H1 (cell line): ENCODE measurements around the gene GNAI2. TPM values are rescaled to one million over a fixed set of nuclear protein-coding genes. Genes with fewer than 3 reads are reported as not detected.

ENCODE experiments used
- CTCF ChIA-PET: fragments of 300-600 bp; sonication (Branson Sonifier 250); formaldehyde crosslinking; loops from one replicate; lab custom pipeline; 2021; ENCODE audit not compliant: partially characterized antibody; lab: Charles Lee
- POLR2A ChIA-PET: fragments of 300-600 bp; sonication (Branson Sonifier 250); formaldehyde crosslinking; loops from one replicate; lab custom pipeline; 2021; ENCODE audit warnings: inconsistent platforms; ENCODE audit not compliant: partially characterized antibody; lab: Charles Lee
- DNase-seq, 2 experiments: peaks; one replicate each; pipeline versions ENCODE4 v3.0.0 to v3.0.0-alpha.2; 2010 to 2022; ENCODE audit warnings: low spot score in 2 of 2, low read depth in 1 of 2, mixed read lengths in 1 of 2
- FAIRE-seq: peaks from 2 replicates; lab custom pipeline; 2011; peaks lifted over from hg19 to GRCh38; lab: Jason Lieb, UNC
- H2AFZ ChIP-seq: 2 replicates; pipeline ENCODE4 v1.8.1; 2012; ENCODE audit warnings: low read length, inconsistent platforms
- H2AK5ac ChIP-seq: 2 replicates; pipeline ENCODE4 v1.6.1; 2013; ENCODE audit warnings: low read depth, low read length
- H2BK120ac ChIP-seq: replicated peaks from 2 replicates; pipeline ENCODE3; 2013; ENCODE audit warnings: low read depth, low read length, inconsistent platforms
- H2BK12ac ChIP-seq: 2 replicates; pipeline ENCODE4 v1.6.1; 2013; ENCODE audit warnings: low read depth, low read length
- H2BK15ac ChIP-seq: 2 replicates; pipeline ENCODE4 v1.6.1; 2013; ENCODE audit warnings: low read length
- H2BK20ac ChIP-seq: 2 replicates; pipeline ENCODE4 v1.6.1; 2013; ENCODE audit warnings: low read length
- H2BK5ac ChIP-seq: 2 replicates; pipeline ENCODE4 v1.6.1; 2013; ENCODE audit warnings: low read depth, low read length
- H3K14ac ChIP-seq: 2 replicates; pipeline ENCODE4 v1.6.1; 2013; ENCODE audit warnings: inconsistent platforms; ENCODE audit not compliant: insufficient read length
- H3K18ac ChIP-seq: 2 replicates; pipeline ENCODE4 v1.6.1; 2013; ENCODE audit warnings: low read length; ENCODE audit errors: extremely low read depth
- H3K23ac ChIP-seq: 2 replicates; pipeline ENCODE4 v1.6.1; 2013; ENCODE audit warnings: inconsistent platforms; ENCODE audit not compliant: insufficient read length
- H3K23me2 ChIP-seq: 2 replicates; pipeline ENCODE4 v1.6.1; 2013; ENCODE audit warnings: low read depth, low read length
- H3K27ac ChIP-seq: 2 replicates; pipeline ENCODE4 v1.6.1; 2011; ENCODE audit warnings: low read depth, low read length, inconsistent platforms
- H3K27me3 ChIP-seq, 4 experiments: replicated peaks in 1 of 4; 1 replicate in 1 of 4; 2 replicates in 3 of 4; pipeline versions ENCODE4 v1.6.1 to v1.8.1; 2011 to 2013; ENCODE audit warnings: low read length in 3 of 4, mild to moderate bottlenecking in 3 of 4, inconsistent platforms in 2 of 4, mixed read lengths in 2 of 4, moderate library complexity in 1 of 4; ENCODE audit not compliant: control insufficient read depth in 3 of 4, insufficient read depth in 3 of 4; ENCODE audit errors: extremely low read depth in 1 of 4
- H3K36me3 ChIP-seq, 4 experiments: 2 replicates each; pipeline versions ENCODE4 v1.6.1 to v1.8.1; 2011 to 2013; ENCODE audit warnings: mild to moderate bottlenecking in 4 of 4, low read length in 3 of 4, moderate library complexity in 2 of 4, control low read depth in 1 of 4, inconsistent platforms in 1 of 4; ENCODE audit not compliant: insufficient read depth in 4 of 4, control insufficient read depth in 2 of 4
- H3K4ac ChIP-seq: replicated peaks from 2 replicates; pipeline ENCODE3; 2013; ENCODE audit warnings: low read length, low read depth, mixed read lengths, inconsistent platforms; ENCODE audit not compliant: insufficient read length
- H3K4me1 ChIP-seq, 4 experiments: replicated peaks in 1 of 4; 1 replicate in 1 of 4; 2 replicates in 3 of 4; pipeline versions ENCODE4 v1.6.1 to v1.8.1; 2011 to 2013; ENCODE audit warnings: low read length in 3 of 4, inconsistent platforms in 2 of 4, mixed read lengths in 1 of 4; ENCODE audit not compliant: insufficient read depth in 4 of 4, control insufficient read depth in 3 of 4
- H3K4me2 ChIP-seq, 2 experiments: 2 replicates each; pipeline versions ENCODE4 v1.6.1 to v1.8.1; 2011 to 2013; ENCODE audit warnings: low read depth in 2 of 2, low read length in 2 of 2, control low read depth in 1 of 2, inconsistent platforms in 1 of 2, mild to moderate bottlenecking in 1 of 2; ENCODE audit not compliant: insufficient read depth in 1 of 2
- H3K4me3 ChIP-seq, 4 experiments: fragments of 200-600, 300-600 bp in 1 of 4; sonication (generic), shearing (Covaris generic), sonication (Bioruptor Twin) in 1 of 4; 2 replicates each; pipeline versions ENCODE4 v1.5.1 to v1.8.1; 2011 to 2016; ENCODE audit warnings: low read length in 4 of 4, low read depth in 3 of 4, control low read depth in 2 of 4, inconsistent platforms in 2 of 4, mild to moderate bottlenecking in 2 of 4, mixed read lengths in 1 of 4, moderate library complexity in 1 of 4; ENCODE audit not compliant: insufficient read depth in 2 of 4; ENCODE audit errors: extremely low read depth in 1 of 4
- H3K56ac ChIP-seq: replicated peaks from 2 replicates; pipeline ENCODE3; 2013; ENCODE audit warnings: low read depth, mild to moderate bottlenecking, mixed read lengths, low read length, inconsistent platforms; ENCODE audit not compliant: insufficient read length
- H3K79me1 ChIP-seq: 2 replicates; pipeline ENCODE4 v1.6.1; 2013; ENCODE audit warnings: low read depth, low read length, control low read depth
- H3K79me2 ChIP-seq, 2 experiments: 2 replicates each; pipeline versions ENCODE4 v1.6.1 to v1.8.1; 2012 to 2013; ENCODE audit warnings: low read length in 2 of 2, mild to moderate bottlenecking in 2 of 2, inconsistent platforms in 1 of 2; ENCODE audit not compliant: insufficient read depth in 2 of 2, control insufficient read depth in 1 of 2
- H3K9ac ChIP-seq, 4 experiments: replicated peaks in 1 of 4; 1 replicate in 1 of 4; 2 replicates in 3 of 4; pipeline versions ENCODE4 v1.6.1 to v1.8.1; 2011 to 2013; ENCODE audit warnings: low read depth in 3 of 4, low read length in 3 of 4, control low read depth in 2 of 4, mild to moderate bottlenecking in 2 of 4, moderate library complexity in 2 of 4, inconsistent platforms in 1 of 4; ENCODE audit errors: extremely low read depth in 1 of 4
- H3K9me3 ChIP-seq, 2 experiments: 2 replicates each; pipeline versions ENCODE4 v1.6.1 to v1.8.1; 2012 to 2013; ENCODE audit warnings: mild to moderate bottlenecking in 2 of 2, moderate library complexity in 2 of 2, control low read depth in 1 of 2, inconsistent platforms in 1 of 2, low read depth in 1 of 2, low read length in 1 of 2, mixed read lengths in 1 of 2; ENCODE audit not compliant: insufficient read depth in 2 of 2
- H4K20me1 ChIP-seq, 2 experiments: replicated peaks in 1 of 2; 2 replicates each; pipeline versions ENCODE3 to v1.8.1; 2011 to 2013; ENCODE audit warnings: inconsistent platforms in 2 of 2, low read length in 2 of 2, mild to moderate bottlenecking in 1 of 2; ENCODE audit not compliant: insufficient read depth in 2 of 2, control insufficient read depth in 1 of 2
- H4K5ac ChIP-seq: 2 replicates; pipeline ENCODE4 v1.6.1; 2013; ENCODE audit warnings: low read length, low read depth, mixed read lengths, inconsistent platforms; ENCODE audit not compliant: insufficient read length
- H4K8ac ChIP-seq: 2 replicates; pipeline ENCODE4 v1.8.0; 2013; ENCODE audit warnings: mild to moderate bottlenecking, moderate library complexity, low read length, inconsistent platforms; ENCODE audit not compliant: insufficient read depth; ENCODE audit errors: extremely low read depth
- H4K91ac ChIP-seq: replicated peaks from 2 replicates; pipeline ENCODE3; 2013; ENCODE audit warnings: low read length, mixed read lengths, inconsistent platforms; ENCODE audit not compliant: insufficient read length
- WGBS, 2 experiments: shearing (Covaris generic) in 1 of 2; methylation state at CpG; one replicate each; pipeline versions ENCODE4 v1.1.6 to v1.1.7; 2013 to 2015; ENCODE audit warnings: low lambda C conversion rate in 2 of 2, mixed read lengths in 2 of 2, inconsistent platforms in 1 of 2, low coverage in 1 of 2, missing lambda C conversion rate in 1 of 2; ENCODE audit not compliant: insufficient replicate concordance in 2 of 2, insufficient coverage in 1 of 2, insufficient read length in 1 of 2; ENCODE audit errors: extremely low coverage in 1 of 2, missing lambda C conversion rate in 1 of 2; 5-methylcytosine and 5-hydroxymethylcytosine counted together
- polyA plus RNA-seq, 7 experiments: library from polyadenylated mRNA; depleted of rRNA in 3 of 7; stranded (reverse) in 5 of 7; unstranded in 2 of 7; fragments of >200 nt in 5 of 7; fragments of 200-250 nt in 2 of 7; gene quantifications; 1 replicate in 5 of 7; 2 replicates in 1 of 7; 4 replicates in 1 of 7; pipeline versions ENCODE4 v1.2.1 to v1.2.3, GENCODE V29; 2011 to 2013; ENCODE audit warnings: missing spikeins in 2 of 7, mixed read lengths in 2 of 7
- total RNA-seq: library from RNA; stranded (reverse); fragmentation: NEBNext Ultra II Directional; extraction: Animal tissue kit (Norgen Biotek cat#: 25700); gene quantifications from 2 replicates; pipeline ENCODE4 v1.2.1, GENCODE V29; 2021
- TF ChIP-seq, protein P1 (sequence below), 3 experiments: IDR thresholded peaks; 1 replicate in 2 of 3; 2 replicates in 1 of 3; pipeline versions ENCODE4 v1.5.1 to v1.6.1; 2011; ENCODE audit warnings: low read length in 3 of 3, mild to moderate bottlenecking in 3 of 3, inconsistent platforms in 2 of 3, low read depth in 1 of 3, moderate library complexity in 1 of 3; ENCODE audit not compliant: insufficient read depth in 1 of 3; ENCODE audit errors: control extremely low read depth in 1 of 3

GNAI2 gene
- total and polyA plus RNA-seq, 2 of the 8 experiments (the other 6 are each of a cell fraction or from before 2014, with no cell fraction given) = 168 to 539 TPM

DNA sequence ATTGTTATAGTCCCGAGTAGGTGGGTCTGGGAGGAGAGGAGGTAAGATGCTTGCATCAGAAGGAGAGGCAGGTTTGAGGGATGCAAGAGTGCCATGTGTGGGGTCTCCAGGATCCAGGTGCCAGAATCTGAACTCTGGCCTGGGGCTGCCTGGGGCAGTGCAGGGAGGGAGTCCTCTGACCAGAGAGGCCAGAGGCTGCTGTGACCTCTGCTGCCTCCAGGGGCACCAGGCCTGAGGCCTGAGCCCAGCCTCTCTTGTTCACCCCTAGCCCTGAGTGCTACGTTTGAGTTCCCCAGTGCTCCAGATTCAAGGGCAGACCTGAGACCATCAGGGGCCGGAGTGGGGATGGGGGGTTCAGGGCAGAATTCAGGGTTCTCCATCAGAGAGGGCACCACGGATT lies 23.5 kb upstream of the GNAI2 start:
- Histone ChIP-seq H3K4me3 (no peak overlapping the region), H4K8ac (no peak overlapping the region), H3K23me2 (no peaks in the 10 kb centered on the region), H4K20me1 (no peaks in the 10 kb centered on the region), H2BK120ac (no peak overlapping the region), H4K91ac (no peak overlapping the region), H3K56ac (no peak overlapping the region), H2BK12ac (peak overlapping the region; percentile 75; the same call in 1 of the 2 replicates), H2BK15ac (peak overlapping the region; percentile 72; the same call in 1 of the 2 replicates), H3K4me1 (peaks cover 0 to 23% (median 10%) of the 10 kb centered on the region in 4 experiments; a peak in 5 of 7 replicates), H2AK5ac (no peak overlapping the region), H2BK5ac (peak overlapping the region; percentile 60; the same call in 1 of the 2 replicates), H3K9me3 (no peaks in the 10 kb centered on the region), H4K5ac (no peak overlapping the region), H3K18ac (no peak overlapping the region), H3K79me2 (no peaks in the 10 kb centered on the region), H3K9ac (no peak overlapping the region), H3K36me3 (no peaks in the 10 kb centered on the region), H3K4me2 (no peak overlapping the region), H3K27me3 (peaks cover 0 to 3% (median 0%) of the 10 kb centered on the region in 4 experiments; a peak in 3 of 7 replicates), H3K4ac (no peak overlapping the region), H2AFZ (no peak overlapping the region), H2BK20ac (no peak overlapping the region), H3K14ac (no peak overlapping the region), H3K27ac (no peak overlapping the region), H3K79me1 (no peaks in the 10 kb centered on the region), H3K23ac (no peak overlapping the region)
- ChIA-PET POLR2A (interaction anchor here (1.2 to 1.6 kb wide), 2 partner anchors 9 kb away, joined by 3 to 10 read pairs; no protein-coding TSS in a partner anchor), CTCF (interaction anchor here (0.5 to 48.1 kb wide), 11 partner anchors 7 to 224 kb away, joined by 3 to 2149 read pairs (median 5); partner anchors contain the start of genes GNAI2, GNAT1, LSMEM2 and SEMA3B)
- WGBS, 2 experiments = 80% methylated on average over 4 of the region's 4 CpGs; no CpG with 5 or more reads in 1 of the 2 experiments
- DNase-seq (no peak), FAIRE-seq (no peak)
- TF ChIP-seq, protein P1, sequence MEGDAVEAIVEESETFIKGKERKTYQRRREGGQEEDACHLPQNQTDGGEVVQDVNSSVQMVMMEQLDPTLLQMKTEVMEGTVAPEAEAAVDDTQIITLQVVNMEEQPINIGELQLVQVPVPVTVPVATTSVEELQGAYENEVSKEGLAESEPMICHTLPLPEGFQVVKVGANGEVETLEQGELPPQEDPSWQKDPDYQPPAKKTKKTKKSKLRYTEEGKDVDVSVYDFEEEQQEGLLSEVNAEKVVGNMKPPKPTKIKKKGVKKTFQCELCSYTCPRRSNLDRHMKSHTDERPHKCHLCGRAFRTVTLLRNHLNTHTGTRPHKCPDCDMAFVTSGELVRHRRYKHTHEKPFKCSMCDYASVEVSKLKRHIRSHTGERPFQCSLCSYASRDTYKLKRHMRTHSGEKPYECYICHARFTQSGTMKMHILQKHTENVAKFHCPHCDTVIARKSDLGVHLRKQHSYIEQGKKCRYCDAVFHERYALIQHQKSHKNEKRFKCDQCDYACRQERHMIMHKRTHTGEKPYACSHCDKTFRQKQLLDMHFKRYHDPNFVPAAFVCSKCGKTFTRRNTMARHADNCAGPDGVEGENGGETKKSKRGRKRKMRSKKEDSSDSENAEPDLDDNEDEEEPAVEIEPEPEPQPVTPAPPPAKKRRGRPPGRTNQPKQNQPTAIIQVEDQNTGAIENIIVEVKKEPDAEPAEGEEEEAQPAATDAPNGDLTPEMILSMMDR (IDR thresholded peaks at IDR 0.05; ENCODE audit: control extremely low read depth in 1 of 3, insufficient read depth in 1 of 3, low read depth in 1 of 3, low read length in 3 of 3) = peak in 2 of 3 experiments; percentile 40 to 66; a peak in 3 of 4 replicates
